K562 (cell line): Measurements from ENCODE around the gene MGST3. TPM values are rescaled to one million over a fixed set of nuclear protein-coding genes. Genes with fewer than 3 reads are reported as not detected.

Experiments
- ARID2 ChIP-seq: fragments of 450-650 bp; IDR thresholded peaks from 2 replicates; pipeline ENCODE4 v1.6.1; 2017; ENCODE audit warnings: antibody characterized with exemption, mild to moderate bottlenecking
- CHD7 ChIP-seq: fragments of 200-600 bp; sonication (generic); IDR thresholded peaks from one replicate; pipeline ENCODE4 v1.6.1; 2012; ENCODE audit warnings: mild to moderate bottlenecking, low read depth, low read length, inconsistent platforms
- E2F3 ChIP-seq: fragments of 250-450 bp; sonication (Bioruptor Pico); IDR thresholded peaks from 2 replicates; pipeline ENCODE4 v1.4.0; 2020; ENCODE audit warnings: mild to moderate bottlenecking
- HNRNPH1 ChIP-seq: fragments of 200-400 bp; formaldehyde crosslinking; optimal IDR thresholded peaks from 2 replicates; pipeline ENCODE3; 2017; ENCODE audit warnings: low read depth, mild to moderate bottlenecking, low read length, moderate library complexity
- HNRNPUL1 ChIP-seq: fragments of 200-400 bp; formaldehyde crosslinking; IDR thresholded peaks from 2 replicates; pipeline ENCODE4 v1.6.1; 2017; ENCODE audit warnings: low read length
- KDM5B ChIP-seq: fragments of 200-600 bp; sonication (generic); IDR thresholded peaks from 2 replicates; pipeline ENCODE4 v1.6.1; 2012; ENCODE audit warnings: low read depth, mild to moderate bottlenecking, moderate library complexity, low read length, control low read depth, inconsistent platforms; ENCODE audit not compliant: insufficient replicate concordance
- PBX2 ChIP-seq, 2 experiments: IDR thresholded peaks in 1 of 2; conservative IDR thresholded peaks in 1 of 2; 2 replicates each; pipeline ENCODE4 v1.6.1; 2016; ENCODE audit warnings: low read depth in 2 of 2, mild to moderate bottlenecking in 1 of 2, missing compliant biosample characterization in 1 of 2, missing genetic modification characterization in 1 of 2, moderate library complexity in 1 of 2
- ZHX1 ChIP-seq: fragments of 150-350 bp; conservative IDR thresholded peaks from 2 replicates; pipeline ENCODE4 v1.6.1; 2014; ENCODE audit warnings: low read length
- ZNF253 ChIP-seq: fragments of 250-450 bp; sonication (Bioruptor Pico); conservative IDR thresholded peaks from 2 replicates; pipeline ENCODE4 v1.6.1; 2021; ENCODE audit warnings: mild to moderate bottlenecking
- polyA plus RNA-seq, 8 experiments: library from polyadenylated mRNA; depleted of rRNA in 4 of 8; stranded (reverse) in 5 of 8; unstranded in 3 of 8; fragments of >200 nt; fragmentation: Nextera tagmentation in 2 of 8; fragmentation: Illumina TruSeq in 1 of 8; extraction: Ambion mirVana in 2 of 8; extraction: Trizol in 1 of 8; gene quantifications; 2 replicates each; pipeline versions ENCODE4 v1.2.1 to v1.2.3, GENCODE V29; 2011 to 2014; ENCODE audit warnings: inconsistent platforms in 1 of 8, missing spikeins in 1 of 8
- total RNA-seq, 7 experiments: library from RNA; depleted of rRNA in 6 of 7; stranded (reverse); fragments of >200 nt in 6 of 7; fragmentation: Illumina TruSeq in 2 of 7; extraction: Trizol in 2 of 7; gene quantifications; 2 replicates each; pipeline versions ENCODE4 v1.2.1 to v1.2.3, GENCODE V29; 2011 to 2021; ENCODE audit warnings: low replicate concordance in 1 of 7

MGST3 gene
- total and polyA plus RNA-seq, 9 of the 15 experiments (the other 6 are each of a cell fraction or from before 2014, with no cell fraction given): 70.7 to 287 (median 105) TPM

GRCh38 chr1:165697881-165698760 lies 67.1 kb downstream of the MGST3 start, which contains the start of gene ALDH9A1 (continued):
- TF ChIP-seq CHD7: no peak
- no peak for TF ChIP-seq HNRNPH1
- no peak for TF ChIP-seq PBX2 (CRISPR knock-in tag; IDR thresholded peaks at IDR 0.05; ENCODE audit: low read depth)
- TF ChIP-seq PBX2 (tag; conservative IDR thresholded peaks at IDR 0.05; ENCODE audit: low read depth): no peak
- peak; percentile 91 for TF ChIP-seq KDM5B
- no peak for TF ChIP-seq HNRNPUL1
- no peak for TF ChIP-seq E2F3 (CRISPR knock-in tag)
- TF ChIP-seq ARID2: peak; percentile 67; the same call in 1 of the 2 replicates
- no peak for TF ChIP-seq ZHX1
- TF ChIP-seq ZNF253: no peak
